GM21576 (cell line): ENCODE results near the gene ADAMTS3.

Source experiments
- ATAC-seq: cut with Tn5 transposase; IDR thresholded peaks from one replicate; pipeline ENCODE4 v1.9.1; 2021; ENCODE audit warnings: mild to moderate bottlenecking, moderate library complexity; ENCODE audit not compliant: unreplicated experiment

Gene ADAMTS3

GRCh38 chr4:72568959-72569718 is at the start of gene ADAMTS3:
TSS of gene ADAMTS3 (minus strand) at chr4:72569221. CDS start at chr4:72568762, 459 bp downstream.
- ATAC-seq, result no peak

- no peak for ATAC-seq
Observed at GRCh38 chr4:72613959-72614358, 44.9 kb upstream of the ADAMTS3 start.

DNA sequence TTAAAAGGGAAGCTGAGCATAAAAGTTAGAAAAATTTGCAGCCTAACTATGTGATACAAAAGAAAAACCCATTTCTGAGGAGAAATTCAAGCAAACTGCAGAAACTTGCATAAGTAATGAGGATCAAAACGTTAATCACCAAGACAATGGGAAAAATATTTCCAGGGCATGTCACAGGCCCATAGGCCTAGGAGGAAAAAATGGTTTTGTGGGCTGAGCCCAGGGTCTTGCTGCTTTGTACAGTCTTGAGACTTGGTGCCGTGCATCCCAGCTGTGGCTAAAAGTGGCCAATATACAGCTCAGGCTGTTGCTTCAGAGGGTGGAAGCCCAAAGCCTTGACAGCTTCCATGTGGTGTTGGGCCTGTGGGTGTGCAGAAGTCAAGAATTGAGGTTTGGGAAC is 37.7 kb upstream of the ADAMTS3 start:
- ATAC-seq, result no peak

GRCh38 chr4:72604324-72604723 is 35.3 kb upstream of the ADAMTS3 start:
- ATAC-seq, result no peak

- no peak for ATAC-seq
Observed at GRCh38 chr4:72602396-72603376, 33.7 kb upstream of the ADAMTS3 start.

DNA sequence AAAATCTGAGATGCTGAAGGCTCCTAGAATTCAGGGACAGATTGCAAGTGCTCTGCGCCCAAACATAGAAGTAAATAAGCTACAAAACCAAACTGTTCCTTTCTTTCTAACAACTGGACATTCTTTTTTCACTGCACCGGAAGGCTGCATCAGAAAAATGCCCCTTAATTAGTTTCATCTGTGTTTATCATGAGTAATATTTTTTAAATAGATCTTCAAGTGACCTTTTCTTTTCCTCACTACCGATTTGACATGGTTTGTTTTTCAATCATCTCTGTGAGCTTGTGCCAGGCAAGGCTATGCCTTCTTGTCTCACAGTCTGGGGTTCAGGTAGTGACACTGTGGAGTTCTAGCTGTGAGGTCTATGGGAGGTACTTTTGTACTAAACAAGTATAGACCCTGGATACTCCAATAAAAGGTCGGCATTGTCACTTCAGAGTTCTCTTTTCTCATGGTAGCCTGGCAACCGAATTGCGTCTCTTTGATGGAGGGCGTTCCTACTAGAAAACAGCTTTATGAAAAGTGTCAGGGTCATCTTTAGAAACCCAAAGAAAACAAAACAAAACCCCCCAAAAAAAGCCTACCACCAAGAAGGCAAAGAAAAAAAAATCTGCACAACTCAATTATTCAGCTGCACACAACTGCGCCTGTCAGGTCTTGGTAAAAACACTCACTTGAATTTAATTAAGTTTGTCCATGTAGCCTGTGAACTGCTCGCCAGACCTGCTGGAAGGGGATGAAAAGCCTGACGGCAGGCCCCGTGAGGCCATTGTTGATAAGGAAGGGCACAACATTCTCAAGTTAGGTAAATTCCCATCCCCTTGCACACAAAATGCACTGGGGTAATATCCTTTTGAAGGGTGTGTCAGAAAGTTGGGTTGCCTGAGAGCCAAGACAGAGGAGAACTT is 22.8 kb upstream of the ADAMTS3 start:
- ATAC-seq, result no peak

GRCh38 chr4:72587334-72587733 is 18.3 kb upstream of the ADAMTS3 start:
- no peak for ATAC-seq

DNA sequence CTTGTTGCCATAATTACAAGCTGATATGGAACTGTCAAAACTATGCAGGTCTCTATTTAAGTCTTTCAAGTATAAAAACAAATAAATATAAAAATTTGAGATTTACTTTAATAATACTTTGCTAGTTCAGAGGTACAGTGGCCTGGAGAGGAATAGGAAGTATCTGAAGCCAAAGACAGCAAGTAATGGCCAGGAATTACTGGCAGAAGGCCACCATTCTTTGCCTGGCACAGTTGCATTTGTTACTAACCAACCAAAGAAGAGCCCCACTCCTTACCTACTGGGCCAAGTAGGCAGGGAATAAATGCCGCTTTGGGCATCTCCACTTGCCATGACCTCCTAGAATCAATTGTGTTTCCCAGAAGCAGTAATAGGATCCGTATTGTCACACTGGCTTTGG is 13.8 kb upstream of the ADAMTS3 start:
- ATAC-seq, result no peak

GRCh38 chr4:72577211-72577610 is 8.2 kb upstream of the ADAMTS3 start:
- ATAC-seq, result no peak

GRCh38 chr4:72571337-72571736 is 2.3 kb upstream of the ADAMTS3 start:
- no peak for ATAC-seq

- ATAC-seq, result no peak
Observed at GRCh38 chr4:72569719-72570235, 756 bp upstream of the ADAMTS3 start.

DNA sequence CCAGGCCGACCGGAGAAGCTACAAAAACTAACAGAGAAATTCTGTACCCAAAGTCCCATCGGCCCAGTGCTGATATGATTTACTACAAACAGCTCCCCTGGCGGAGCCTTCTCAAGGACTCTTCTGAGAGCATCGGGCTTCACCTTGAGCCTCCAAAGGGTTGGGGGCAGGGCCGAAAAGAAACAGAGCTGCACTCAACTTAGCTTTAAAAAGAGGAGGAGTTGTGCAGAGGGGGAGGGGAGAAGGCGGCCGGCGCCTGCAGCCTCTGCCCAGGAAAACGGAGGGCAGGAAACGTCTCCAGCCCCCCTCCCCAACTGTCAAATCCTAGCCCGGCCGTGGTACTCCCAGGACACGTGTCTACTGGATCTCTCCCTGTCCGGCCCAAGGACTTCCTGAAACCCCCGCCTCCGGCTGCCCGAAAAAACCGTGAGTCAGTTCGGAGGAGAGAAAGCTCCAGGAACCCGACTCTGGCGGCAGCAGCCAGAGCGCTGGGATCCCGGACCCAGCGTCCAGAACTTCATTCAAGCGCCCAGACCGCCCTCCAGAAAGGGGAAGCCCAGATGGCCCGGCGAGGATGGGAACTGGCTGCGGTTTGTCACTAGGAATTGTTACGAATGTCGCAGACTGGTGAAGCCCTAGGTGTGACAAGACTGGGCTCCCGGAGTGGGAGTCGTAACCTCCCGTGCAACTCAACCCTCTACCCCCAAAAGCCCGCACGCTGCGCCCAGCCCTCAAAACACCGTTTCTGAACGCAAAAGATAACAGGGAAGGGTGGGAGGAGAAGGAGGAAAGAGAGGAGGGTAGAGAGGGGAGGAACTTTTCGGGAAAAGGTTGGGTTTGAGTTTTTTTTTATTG is 973 bp downstream of the ADAMTS3 start:
- ATAC-seq, result no peak

DNA sequence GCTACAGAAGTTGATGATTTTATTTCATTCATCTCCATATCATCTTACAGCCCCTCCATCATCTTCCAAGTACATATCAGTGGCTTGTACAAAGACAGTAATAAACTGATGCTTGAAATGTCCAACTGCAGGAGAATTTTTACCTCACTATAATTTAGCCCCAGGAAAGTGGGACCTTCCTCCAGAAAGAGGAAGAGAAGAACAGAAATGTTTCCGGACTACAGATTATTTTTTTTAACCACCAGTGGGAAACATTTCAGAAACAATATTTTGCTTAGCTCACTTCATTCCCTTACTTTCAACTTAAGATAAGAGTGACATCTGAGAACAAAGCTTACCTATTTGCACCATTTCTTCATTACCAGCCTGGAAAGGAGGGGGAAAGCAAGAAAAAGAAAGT is 2.0 kb downstream of the ADAMTS3 start:
- no peak for ATAC-seq

- ATAC-seq, result no peak
Observed at GRCh38 chr4:72566464-72566972, 2.5 kb downstream of the ADAMTS3 start.

- ATAC-seq, result no peak
Observed at GRCh38 chr4:72564789-72565188, 4.2 kb downstream of the ADAMTS3 start.

- no peak for ATAC-seq
Observed at GRCh38 chr4:72564184-72564583, 4.8 kb downstream of the ADAMTS3 start.

DNA sequence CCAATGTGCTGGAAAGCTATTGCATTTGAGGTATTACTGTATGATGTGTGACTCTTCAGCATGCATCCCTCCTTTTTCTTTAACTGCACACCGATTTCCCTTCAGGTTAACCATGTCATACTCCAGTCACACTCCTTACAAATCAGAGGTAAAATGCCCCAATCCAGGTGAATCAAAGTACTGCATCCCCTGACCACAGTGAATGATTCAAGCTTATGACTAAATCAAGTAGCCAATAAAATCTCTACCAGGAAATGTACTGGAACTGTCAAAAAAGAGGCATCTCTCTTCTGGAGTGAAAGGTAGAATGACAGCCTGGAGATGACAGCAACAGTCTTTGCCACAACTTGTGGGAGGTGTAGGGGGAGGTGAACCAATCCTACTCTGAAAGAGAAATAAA is 10.4 kb downstream of the ADAMTS3 start:
- ATAC-seq, result no peak

DNA sequence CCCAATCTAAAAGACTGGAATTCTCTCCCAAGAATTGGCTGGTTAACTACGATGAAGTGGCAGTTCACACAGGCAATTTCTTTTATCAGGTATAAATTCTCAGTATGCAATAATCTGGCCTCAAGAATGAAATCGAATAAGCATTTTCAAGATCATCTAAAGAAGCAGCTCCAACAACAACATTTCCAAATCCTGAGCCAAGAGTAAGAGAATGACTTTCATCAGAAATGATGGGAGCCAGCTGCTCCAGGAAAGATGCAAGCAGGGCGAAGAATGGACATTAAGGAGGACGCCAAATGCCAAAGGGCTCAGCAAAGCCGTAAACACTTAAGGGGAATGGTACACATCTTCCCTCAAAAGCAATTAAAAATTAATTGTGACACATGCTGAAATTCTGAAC is 12.0 kb downstream of the ADAMTS3 start:
- no peak for ATAC-seq

GRCh38 chr4:72555377-72555831 is 13.6 kb downstream of the ADAMTS3 start:
- ATAC-seq, result no peak
